Inflammatory macrophage treated with lipopolysaccharide for 1 hour (primary cell): Measurements from ENCODE around the gene CIT.
"Not testable (repeated sequence)": the region's sequence is repeated elsewhere in the genome, so short reads cannot be mapped to it uniquely, and the experiment has no call there.

Experiments used
- DNase-seq, 2 donors: peaks; one replicate each; pipeline ENCODE4 v3.0.0-alpha.2; 2020 to 2022

The CIT gene

DNA sequence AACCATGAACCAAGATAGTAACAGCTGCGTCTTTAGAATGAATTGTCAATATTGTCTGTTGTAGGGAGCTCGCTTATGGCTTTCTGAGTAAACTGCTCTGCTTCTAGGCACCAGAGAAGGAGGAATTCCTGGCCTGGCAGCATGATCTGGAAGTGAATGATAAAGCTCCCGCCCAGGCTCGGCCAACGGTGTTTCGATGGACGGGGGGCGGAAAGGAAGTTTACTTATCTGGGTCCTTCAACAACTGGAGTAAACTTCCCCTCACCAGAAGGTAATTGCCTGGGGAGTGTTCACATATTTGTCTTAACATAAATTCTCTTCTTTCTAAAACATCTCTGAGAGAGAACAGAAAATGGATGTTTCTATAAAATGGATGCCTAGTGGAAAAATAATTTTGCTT lies 204.9 kb downstream of the CIT start:
- DNase-seq, result no peak

- DNase-seq, result no peak
Observed at GRCh38 chr12:119671070-119671469, 206.1 kb downstream of the CIT start.

DNA sequence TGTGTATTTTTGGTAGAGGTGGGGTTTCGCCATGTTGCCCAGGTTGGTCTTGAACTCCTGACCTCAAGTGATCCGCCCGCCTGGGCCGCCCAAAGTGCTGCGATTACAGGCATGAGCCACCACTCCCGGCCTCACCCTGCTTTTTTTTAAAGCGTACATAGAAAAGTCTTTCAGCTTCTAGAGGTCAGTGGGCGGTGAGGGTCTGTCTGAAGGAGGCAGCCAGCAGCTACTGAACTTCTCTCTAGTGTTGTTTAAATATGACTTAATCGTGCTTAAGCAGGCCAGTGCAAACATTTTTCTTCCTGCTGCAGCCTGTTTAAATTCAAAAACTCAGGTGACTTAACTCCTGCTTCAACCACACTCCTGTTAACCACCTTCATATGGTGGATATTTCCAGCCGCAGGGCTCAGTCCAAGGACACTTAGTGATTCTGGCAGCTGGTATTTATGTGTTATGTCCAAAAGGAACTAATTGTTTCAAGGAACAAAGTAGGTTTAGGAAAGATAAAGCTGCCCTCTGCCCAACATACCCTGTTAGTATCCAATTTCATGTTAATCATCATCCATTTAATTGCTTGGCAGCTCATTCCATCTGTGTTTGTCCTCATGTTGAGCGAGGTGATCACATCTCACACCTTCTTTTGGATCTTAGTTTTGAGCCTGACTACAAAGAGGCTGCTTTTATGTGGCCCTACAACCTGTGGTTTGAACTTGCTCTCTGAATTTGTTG lies 207.2 kb downstream of the CIT start:
- no peak for DNase-seq

- peak in 1 of 2 donors; percentile 13 for DNase-seq
Observed at GRCh38 chr12:119668324-119668841, 208.7 kb downstream of the CIT start.

DNA sequence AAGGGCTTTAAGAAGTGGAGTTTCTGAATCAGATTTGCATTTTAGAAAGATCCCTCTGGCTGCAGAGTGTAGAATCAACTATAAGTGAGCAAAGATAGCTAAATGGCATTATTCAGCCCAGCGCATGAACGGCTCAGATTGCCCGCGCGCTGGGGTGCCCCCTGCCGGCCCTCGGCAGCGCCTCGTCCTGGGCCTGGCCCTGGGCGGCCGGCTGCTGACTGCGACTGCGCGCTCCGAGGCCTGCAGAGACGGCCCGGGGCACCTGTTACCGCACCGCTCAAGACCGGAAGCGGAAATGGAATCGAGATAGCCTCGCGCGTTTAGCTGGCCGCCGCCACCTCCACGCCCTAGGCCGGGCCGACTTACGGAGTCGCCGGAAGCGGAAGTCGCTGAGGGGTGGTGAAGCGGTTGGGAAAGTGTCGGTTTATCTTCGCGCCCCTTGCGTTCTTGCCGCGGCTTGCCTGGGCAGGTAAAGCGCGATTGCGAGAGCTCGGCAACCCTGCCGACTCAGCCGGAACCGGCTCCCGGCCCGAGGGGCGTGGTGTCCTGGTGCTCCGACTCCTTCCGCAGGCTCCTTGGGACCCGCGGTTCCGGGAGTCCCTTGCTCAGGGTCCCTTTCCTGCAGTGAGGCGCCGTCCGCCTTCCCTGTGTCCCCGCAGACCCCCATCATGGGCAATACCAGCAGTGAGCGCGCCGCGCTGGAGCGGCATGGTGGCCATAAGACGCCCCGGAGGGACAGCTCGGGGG lies 209.4 kb downstream of the CIT start, which contains the start of gene PRKAB1:
TSS of gene PRKAB1 (plus strand) at position 557 of the 747 bp plus-strand sequence. CDS start at position 669, 112 bp downstream.
- peak; percentile 94 to 96 for DNase-seq

GRCh38 chr12:119666900-119667576 lies 210.1 kb downstream of the CIT start:
- DNase-seq, result peak; percentile 55 to 80

DNA sequence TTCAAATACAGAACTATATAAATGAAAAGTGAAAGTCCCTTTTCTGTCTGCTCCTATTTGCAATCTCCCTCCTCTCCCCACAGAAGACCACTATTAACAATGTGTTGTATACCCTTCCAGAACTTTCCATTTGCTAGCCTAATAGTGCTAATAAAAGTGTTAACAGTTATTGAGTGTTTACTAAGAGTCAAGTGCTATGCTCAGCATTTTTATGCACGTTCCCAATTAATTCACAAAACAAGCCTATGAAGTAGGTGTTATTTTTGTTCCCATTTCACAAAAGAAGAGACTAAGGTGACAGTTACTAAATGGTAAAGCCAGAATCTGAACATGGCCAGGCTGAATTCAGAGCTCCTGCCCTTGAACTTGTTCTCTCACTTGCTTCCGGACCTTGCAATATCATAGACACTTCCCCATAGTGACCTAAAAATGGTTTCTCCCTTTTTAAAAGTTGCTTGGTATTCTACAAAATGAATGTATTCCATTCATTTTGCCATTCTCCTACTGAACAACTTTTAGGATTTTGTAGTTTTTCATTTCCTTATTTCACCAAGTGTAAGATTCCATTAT lies 210.8 kb downstream of the CIT start:
- DNase-seq, result peak; percentile 52 to 65

- no peak for DNase-seq
Observed at GRCh38 chr12:119665164-119665929, 211.8 kb downstream of the CIT start.

- DNase-seq, result no peak
Observed at GRCh38 chr12:119664642-119665041, 212.5 kb downstream of the CIT start.

- no peak for DNase-seq
Observed at GRCh38 chr12:119661882-119662281, 215.2 kb downstream of the CIT start.

DNA sequence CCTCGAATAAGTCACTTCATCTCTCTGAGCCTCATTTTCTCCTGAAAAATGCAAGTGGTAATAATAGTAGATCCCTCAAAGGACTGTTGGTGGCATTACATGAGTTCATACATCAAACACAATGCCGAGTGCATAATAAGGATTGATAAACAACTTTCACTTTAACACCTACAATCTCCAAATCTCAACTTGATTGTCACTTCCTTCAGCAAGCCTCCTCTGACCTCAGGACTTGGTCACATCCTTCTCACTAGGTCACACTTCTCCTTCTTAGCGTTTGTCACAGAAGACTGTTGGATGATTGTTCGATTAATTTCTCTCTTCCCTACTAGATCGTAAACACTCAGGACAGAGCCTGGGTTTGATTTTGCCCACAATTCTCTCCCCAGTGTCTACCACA lies 217.0 kb downstream of the CIT start:
- DNase-seq, result peak; percentile 27 to 34

GRCh38 chr12:119659289-119659897 lies 217.7 kb downstream of the CIT start:
- DNase-seq, result peak; percentile 33 to 76

DNA sequence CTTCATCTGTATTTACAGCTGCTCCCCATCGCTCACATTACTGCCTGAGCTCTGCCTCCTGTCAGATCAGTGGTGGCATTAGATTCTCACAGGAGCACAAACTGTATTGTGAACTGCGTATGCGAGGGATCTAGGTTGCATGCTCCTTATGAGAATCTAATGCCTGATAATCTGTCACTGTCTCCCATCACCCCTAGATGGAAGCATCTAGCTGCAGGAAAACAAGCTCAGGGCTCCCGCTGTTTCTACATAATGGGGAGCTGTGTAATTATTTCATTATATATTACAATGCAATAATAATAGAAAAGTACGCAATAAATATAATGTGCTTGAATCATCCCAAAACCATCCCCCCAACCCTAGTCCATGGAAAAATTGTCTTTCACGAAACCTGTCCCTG lies 219.0 kb downstream of the CIT start:
- DNase-seq, result not testable (repeated sequence)

- not testable (repeated sequence) for DNase-seq
Observed at GRCh38 chr12:119657001-119657400, 220.1 kb downstream of the CIT start.

- no peak for DNase-seq
Observed at GRCh38 chr12:119652665-119653064, 224.5 kb downstream of the CIT start.

DNA sequence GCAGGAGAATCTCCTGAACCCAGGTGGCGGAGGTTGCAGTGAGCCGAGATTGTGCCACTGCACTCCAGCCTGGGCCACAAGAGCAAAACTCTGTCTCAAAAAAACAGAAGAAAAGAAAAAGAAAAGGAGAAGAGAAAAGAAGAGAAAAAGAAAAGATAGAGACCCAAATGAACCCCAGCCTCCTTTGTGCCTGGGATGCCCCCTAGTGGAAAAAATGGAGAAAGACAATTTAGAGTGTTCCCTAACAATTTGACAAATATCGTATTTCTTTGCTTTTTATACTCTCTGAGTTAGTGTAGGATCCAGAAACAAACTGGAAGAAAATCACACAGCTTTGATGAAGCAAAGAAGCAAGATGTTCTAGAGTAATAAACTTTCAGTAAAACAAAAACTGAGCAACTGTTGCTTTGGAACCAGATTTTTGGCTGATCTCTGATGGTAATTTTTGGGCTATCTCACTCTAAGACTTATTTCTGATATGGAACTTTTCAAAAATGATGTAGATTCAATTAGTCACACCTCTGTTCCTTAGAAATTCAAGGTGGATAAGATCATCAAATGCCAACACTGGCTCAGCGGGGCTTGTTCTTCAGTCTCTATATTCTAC lies 227.8 kb downstream of the CIT start:
- peak in 1 of 2 donors; percentile 39 for DNase-seq

- DNase-seq, result no peak
Observed at GRCh38 chr12:119645535-119646059, 231.5 kb downstream of the CIT start.

- DNase-seq, result no peak
Observed at GRCh38 chr12:119644930-119645329, 232.2 kb downstream of the CIT start.

DNA sequence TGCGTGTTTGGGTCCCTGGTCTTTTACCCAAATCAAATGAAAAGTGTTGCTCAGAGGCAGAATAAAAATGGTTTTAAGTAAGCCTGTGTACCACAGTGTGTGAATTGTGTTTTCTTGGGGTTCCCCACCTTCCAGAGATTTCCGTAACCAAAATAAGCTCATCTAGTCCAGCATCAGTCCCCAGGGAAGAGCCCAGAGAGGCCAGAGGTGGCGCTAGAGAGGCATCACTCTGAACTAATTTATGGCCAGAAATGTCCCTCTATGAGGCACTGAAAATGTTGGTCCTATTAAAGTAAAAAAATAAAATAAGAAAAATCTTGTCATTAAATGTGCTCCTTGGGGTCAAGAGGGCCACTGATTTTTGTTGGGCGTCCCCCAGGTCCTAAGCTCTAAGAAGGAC lies 234.1 kb downstream of the CIT start:
- peak in 1 of 2 donors; percentile 10 for DNase-seq
